ENCODE results near the gene NUDT5.

- TF ChIP-seq CTCF (IDR thresholded peaks at IDR 0.05; ENCODE audit: insufficient read depth, low read length, poor library complexity, severe bottlenecking) = no peak
- no peak for TF ChIP-seq EZH2phosphoT487 (conservative IDR thresholded peaks at IDR 0.05; ENCODE audit: low read length)
These were observed 9.4 kb downstream of the NUDT5 start for GRCh38 chr10:12186323-12186722.
